Measurements from ENCODE around the gene NIM1K. TPM values are rescaled to one million over a fixed set of nuclear protein-coding genes. Genes with fewer than 3 reads are reported as not detected.

NIM1K gene
- total and polyA plus RNA-seq, 2 of the 13 experiments (the other 11 are each of a cell fraction or from before 2014, with no cell fraction given): 0.04 TPM; not detected in 1

GRCh38 chr5:43296835-43297234 lies 104.8 kb downstream of the NIM1K start:
- Histone ChIP-seq H4K20me1 (ENCODE audit: insufficient read depth, low read length) (peaks cover 81% of the 10 kb centered on the region), H3K79me2 (ENCODE audit: insufficient read depth, low read length) (peaks cover 61% of the 10 kb centered on the region), H3K27ac (ENCODE audit: extremely low read length, insufficient read depth, low read length) (no peak overlapping the region), H3K4me3 (replicated peaks in 1 of 3; ENCODE audit: insufficient read depth in 1 of 3, low read depth in 2 of 3, low read length in 3 of 3) (no peak overlapping the region), H2AFZ (ENCODE audit: low read length) (no peak overlapping the region), H3K36me3 (replicated peaks in 1 of 2; ENCODE audit: control insufficient read depth in 1 of 2, insufficient read depth in 2 of 2, low read length in 2 of 2) (peaks cover 8 to 85% of the 10 kb centered on the region in 2 experiments), H3K9me3 (ENCODE audit: low read length) (no peaks in the 10 kb centered on the region), H3K4me2 (ENCODE audit: low read depth, low read length) (no peak overlapping the region), H3K27me3 (ENCODE audit: control insufficient read depth in 1 of 2, insufficient read depth in 2 of 2, low read length in 2 of 2) (no peaks in the 10 kb centered on the region), H3K4me1 (ENCODE audit: insufficient read depth, low read length) (peaks cover 21% of the 10 kb centered on the region), H3K9ac (ENCODE audit: insufficient read depth, low read depth, low read length) (no peak overlapping the region)
- ATAC-seq (no peak), DNase-seq (ENCODE audit: low spot score) (no peak), FAIRE-seq (no peak)
- POLR2A ChIA-PET: no interaction called here
- 96% methylated on average over 2 of the region's 2 CpGs for WGBS (ENCODE audit: low lambda C conversion rate)
- no TSS peak for BruUV-seq (replicated peaks)
- TF ChIP-seq RBM22 (optimal IDR thresholded peaks at IDR 0.05; ENCODE audit: low read length): peak; percentile 91
- no peak for TF ChIP-seq HNF1A (IDR thresholded peaks at IDR 0.05; ENCODE audit: low read depth)
- no peak for TF ChIP-seq HNF1A (CRISPR knock-in tag; IDR thresholded peaks at IDR 0.05; ENCODE audit: borderline replicate concordance)
- TF ChIP-seq RBFOX2 (IDR thresholded peaks at IDR 0.05; ENCODE audit: low read depth, low read length): peak; percentile 39; the same call in 1 of the 2 replicates
- TF ChIP-seq POLR2AphosphoS5 (IDR thresholded peaks at IDR 0.05; ENCODE audit: low read depth, low read length): 0 out of 2 replicates have a peak, but pooled peaks have one; percentile 20
- CTCF ChIA-PET (ENCODE audit: low intra/inter-chr PET ratio, low total read pairs): no interaction called here
- in situ Hi-C loops (cut with HindIII; ENCODE audit: extremely low pct_ligation_motif_present, low pct_unique_long_range_greater_than_20kb) (no loop called here), intact Hi-C loops (cut with micrococcal nuclease; ENCODE audit: unreplicated experiment) (no loop called here)
